Kidney epithelial cell (primary cell): ENCODE results near the gene ZBTB4. TPM values are rescaled to one million over a fixed set of nuclear protein-coding genes. Genes with fewer than 3 reads are reported as not detected.

ENCODE experiments used
- DNase-seq: peaks from one replicate; pipeline ENCODE4 v3.0.0-alpha.2; 2010; ENCODE audit warnings: low read depth
- H3K27me3 ChIP-seq: 2 replicates; pipeline ENCODE4 v1.6.0; 2011; ENCODE audit warnings: low read length; ENCODE audit not compliant: control insufficient read depth, insufficient read depth
- H3K36me3 ChIP-seq: 2 replicates; pipeline ENCODE4 v1.5.1; 2011; ENCODE audit warnings: low read length; ENCODE audit not compliant: control insufficient read depth, insufficient read depth
- H3K4me3 ChIP-seq: 2 replicates; pipeline ENCODE4 v1.5.1; 2011; ENCODE audit warnings: low read depth, mild to moderate bottlenecking, control low read depth, low read length
- CTCF ChIP-seq: IDR thresholded peaks from 2 replicates; pipeline ENCODE4 v1.5.1; 2011; ENCODE audit warnings: mild to moderate bottlenecking, moderate library complexity, low read length, control low read depth, inconsistent platforms; ENCODE audit not compliant: insufficient read depth, poor library complexity, severe bottlenecking
- total RNA-seq: library from RNA; depleted of rRNA; stranded (reverse); fragments of >200 nt; gene quantifications from 2 replicates; pipeline ENCODE4 v1.2.3, GENCODE V29; 2015

Gene ZBTB4
- total RNA-seq, 1 donor from 2014 or later = 26.3 TPM

DNA sequence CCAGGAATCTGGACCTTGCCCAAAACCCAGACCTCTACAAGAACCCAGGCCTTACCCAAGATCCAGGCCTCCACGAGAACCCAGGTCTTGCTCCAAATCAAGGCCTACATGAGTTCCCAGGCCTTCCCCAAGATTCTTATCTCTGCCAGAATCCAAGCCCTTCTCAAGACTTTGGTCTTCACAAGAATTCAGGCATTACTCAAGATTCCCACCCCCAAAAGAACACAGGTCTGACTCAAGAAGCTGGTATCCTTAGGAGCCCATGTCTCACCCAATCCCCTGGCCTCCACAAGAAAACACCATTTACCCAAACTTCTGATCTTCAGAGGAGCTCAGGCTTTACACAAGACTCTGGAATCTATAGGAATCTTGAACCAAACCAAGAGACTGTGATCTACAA lies 48.2 kb downstream of the ZBTB4 start:
- H3K27me3 ChIP-seq = no peaks in the 10 kb centered on the region
- no peak for TF ChIP-seq CTCF
- DNase-seq = no peak
- H3K4me3 ChIP-seq = no peak overlapping the region
- H3K36me3 ChIP-seq = no peaks in the 10 kb centered on the region

DNA sequence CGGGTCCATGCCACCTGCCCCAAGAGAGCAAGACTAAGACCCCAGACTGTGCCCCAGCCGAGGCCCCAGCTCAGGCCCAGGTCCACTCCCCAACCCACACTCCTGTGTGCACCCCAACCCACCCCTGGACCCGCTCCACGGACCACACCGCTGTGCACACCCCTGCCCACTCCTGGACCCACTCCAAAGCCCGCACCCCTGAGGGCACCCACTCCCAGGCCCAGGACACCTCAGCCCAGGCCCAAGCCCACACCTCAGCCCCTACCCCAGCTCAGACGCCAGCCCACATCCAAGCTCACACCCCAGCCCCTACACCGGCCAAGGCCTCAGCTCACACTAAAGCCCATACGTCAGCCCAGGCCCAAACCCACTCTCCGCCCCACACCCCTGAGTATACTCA lies 49.7 kb downstream of the ZBTB4 start:
- TF ChIP-seq CTCF = no peak
- Histone ChIP-seq H3K36me3 (no peaks in the 10 kb centered on the region), H3K4me3 (no peak overlapping the region), H3K27me3 (no peaks in the 10 kb centered on the region)
- no peak for DNase-seq

DNA sequence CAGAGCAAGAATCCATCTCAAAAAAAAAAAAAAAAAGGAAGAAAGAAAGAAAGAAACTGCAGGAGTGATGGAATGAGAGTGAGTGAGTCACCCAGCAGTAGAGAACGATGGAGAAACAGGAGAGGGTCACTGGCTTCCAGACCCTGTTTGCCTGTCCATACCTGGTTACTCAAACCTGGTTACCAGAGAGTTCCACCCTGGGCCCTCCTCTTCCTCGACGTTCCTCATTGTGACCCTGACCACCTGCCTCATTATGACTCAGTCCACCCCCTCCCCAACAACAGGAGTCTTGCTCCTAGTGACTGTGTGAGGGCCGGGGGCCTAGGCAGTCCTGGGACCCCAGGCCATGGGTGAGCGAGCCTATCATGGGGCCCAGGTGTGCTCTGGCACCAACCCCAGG lies 50.9 kb downstream of the ZBTB4 start, which contains the start of gene SPEM3:
TSS of gene SPEM3 (plus strand) at position 301 of the 400 bp plus-strand sequence. CDS start at position 347, 46 bp downstream.
- TF ChIP-seq CTCF = no peak
- no peaks in the 10 kb centered on the region for H3K36me3 ChIP-seq
- no peak for DNase-seq
- H3K4me3 ChIP-seq = no peak within 1 kb of the TSS
- no peaks in the 10 kb centered on the region for H3K27me3 ChIP-seq

DNA sequence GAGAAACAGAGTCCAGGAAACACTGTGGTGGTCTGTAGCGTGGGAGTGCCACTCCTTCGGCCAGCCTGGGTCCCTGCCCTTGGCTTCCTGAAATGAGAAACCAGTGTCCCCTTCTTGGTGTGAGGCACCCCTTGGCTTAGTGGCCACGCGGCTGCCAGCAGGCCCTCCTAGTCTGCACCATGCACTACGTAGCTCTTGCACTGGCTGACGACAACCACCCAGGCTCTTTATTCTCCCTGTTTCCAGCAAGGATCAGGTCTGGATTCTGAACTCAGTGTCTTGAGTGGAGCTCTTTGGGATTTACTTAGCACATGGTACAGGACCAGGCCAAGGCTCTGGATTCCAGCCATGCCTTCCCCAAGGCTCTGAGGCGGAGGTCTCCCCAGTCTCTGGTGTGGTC lies 51.9 kb downstream of the ZBTB4 start:
- TF ChIP-seq CTCF = no peak
- no peak for DNase-seq
- no peaks in the 10 kb centered on the region for H3K27me3 ChIP-seq
- H3K36me3 ChIP-seq = no peaks in the 10 kb centered on the region
- no peak overlapping the region for H3K4me3 ChIP-seq

GRCh38 chr17:7426896-7427489 lies 52.4 kb downstream of the ZBTB4 start:
- H3K4me3 ChIP-seq = no peak overlapping the region
- TF ChIP-seq CTCF = no peak
- no peaks in the 10 kb centered on the region for H3K27me3 ChIP-seq
- DNase-seq = no peak
- no peaks in the 10 kb centered on the region for H3K36me3 ChIP-seq
